Gastroesophageal sphincter (tissue), 4 donors: Measurements from ENCODE around the gene IFNGR2. TPM values are rescaled to one million over a fixed set of nuclear protein-coding genes. Genes with fewer than 3 reads are reported as not detected.
A peak's percentile ranks its signal among the peaks of the same experiment; 100 is the strongest.

Experiments used
- ATAC-seq: fragments of 150-250 bp; one replicate; pipeline ENCODE4 v1.9.1; 2016; ENCODE audit warnings: mild to moderate bottlenecking, moderate library complexity
- H3K27ac ChIP-seq, 4 donors: fragments of 200-600 bp; sonication (generic) in 3 of 4; 1 replicate in 3 of 4; 2 replicates in 1 of 4; pipeline ENCODE4 v1.5.1; 2016 to 2019
- H3K27me3 ChIP-seq: fragments of 200-600 bp; sonication (generic); one replicate; pipeline ENCODE4 v1.5.1; 2019
- H3K36me3 ChIP-seq, 2 donors: fragments of 200-600 bp; sonication (generic); one replicate each; pipeline ENCODE4 v1.5.1; 2019; ENCODE audit warnings: control low read depth in 1 of 2
- H3K4me1 ChIP-seq, 3 donors: fragments of 200-600 bp; sonication (generic); 1 replicate in 2 of 3; 2 replicates in 1 of 3; pipeline ENCODE4 v1.5.1; 2016 to 2019; ENCODE audit warnings: control low read depth in 2 of 3
- H3K4me3 ChIP-seq, 2 donors: fragments of 200-600 bp; sonication (generic); one replicate each; pipeline ENCODE4 v1.5.1; 2019; ENCODE audit warnings: mild to moderate bottlenecking in 1 of 2, moderate library complexity in 1 of 2
- H3K9me3 ChIP-seq, 3 donors: fragments of 200-600 bp; sonication (generic); one replicate each; pipeline ENCODE4 v1.5.1; 2017 to 2019; ENCODE audit warnings: control low read depth in 2 of 3
- CTCF ChIP-seq, 4 experiments: fragments of 200-600 bp in 2 of 4; fragments of 450-650 bp in 2 of 4; sonication (generic) in 1 of 4; IDR thresholded peaks; one replicate each; pipeline ENCODE4 v1.5.1; 2017 to 2019; ENCODE audit warnings: antibody characterized with exemption in 4 of 4, mild to moderate bottlenecking in 2 of 4, moderate library complexity in 2 of 4
- EP300 ChIP-seq: sonication (generic); formaldehyde crosslinking; IDR thresholded peaks from one replicate; pipeline ENCODE4 v1.6.1; 2017; ENCODE audit warnings: antibody characterized with exemption, mild to moderate bottlenecking
- POLR2A ChIP-seq, 2 donors: fragments of 450-650 bp; IDR thresholded peaks; one replicate each; pipeline ENCODE4 v1.6.1; 2017; ENCODE audit warnings: antibody characterized with exemption in 2 of 2, mild to moderate bottlenecking in 2 of 2, moderate library complexity in 1 of 2
- POLR2AphosphoS5 ChIP-seq: sonication (generic); formaldehyde crosslinking; IDR thresholded peaks from one replicate; pipeline ENCODE4 v1.6.1; 2017; ENCODE audit warnings: antibody characterized with exemption
- WGBS, 2 donors: methylation state at CpG; one replicate each; pipeline ENCODE4 v1.1.5; 2018; ENCODE audit warnings: low coverage in 1 of 2; 5-methylcytosine and 5-hydroxymethylcytosine counted together
- total RNA-seq, 4 donors: library from RNA; depleted of rRNA; stranded (reverse); fragments of >200 nt; gene quantifications; one replicate each; pipeline ENCODE4 v1.1.0, GENCODE V29; 2016

Gene IFNGR2
- total RNA-seq, 4 donors from 2014 or later = 19.6 to 53.7 (median 41.1) TPM

GRCh38 chr21:33479679-33480480, 76.7 kb downstream of the IFNGR2 start, which contains the start of gene TMEM50B:
Gene TMEM50B (minus strand): TSS chr21:33479974. CDS start chr21:33468885, 11,089 bp downstream.
- peak; percentile 97 for ATAC-seq
- Histone ChIP-seq H3K4me1 (peaks cover 0 to 27% (median 4%) of the 10 kb centered on the region in 3 donors), H3K4me3 (peak within 1 kb of the TSS; percentile 60 to 99), H3K9me3 (no peaks in the 10 kb centered on the region), H3K27me3 (no peaks in the 10 kb centered on the region), H3K36me3 (no peaks in the 10 kb centered on the region), H3K27ac (peak within 1 kb of the TSS; percentile 85 to 100 (median 96))
- TF ChIP-seq POLR2AphosphoS5 (peak; percentile 88), POLR2A (IDR thresholded peaks at IDR 0.05) (peak; percentile 95 to 96), CTCF (IDR thresholded peaks at IDR 0.05) (peak in 3 of 4 experiments; percentile 67 to 80 (median 76)), EP300 (no peak)
- 0% methylated on average over 4 to 11 of the region's 93 CpGs for WGBS, 2 donors

- Histone ChIP-seq H3K9me3 (no peaks in the 10 kb centered on the region), H3K36me3 (no peaks in the 10 kb centered on the region), H3K4me1 (peaks cover 0 to 27% (median 4%) of the 10 kb centered on the region in 3 donors), H3K27ac (peak overlapping the region; percentile 82 to 100 (median 96)), H3K4me3 (peak overlapping the region; percentile 54 to 99), H3K27me3 (no peaks in the 10 kb centered on the region)
- WGBS, 2 donors = 0 to 23% methylated on average over 7 to 14 of the region's 17 CpGs
- ATAC-seq = no peak
- TF ChIP-seq POLR2A (IDR thresholded peaks at IDR 0.05) (no peak), EP300 (no peak), CTCF (IDR thresholded peaks at IDR 0.05) (no peak), POLR2AphosphoS5 (no peak)
Observed at GRCh38 chr21:33480481-33481103, 77.4 kb downstream of the IFNGR2 start.

- Histone ChIP-seq H3K36me3 (no peaks in the 10 kb centered on the region), H3K4me1 (peaks cover 0 to 27% (median 4%) of the 10 kb centered on the region in 3 donors), H3K4me3 (no peak overlapping the region), H3K27ac (no peak overlapping the region), H3K9me3 (no peaks in the 10 kb centered on the region), H3K27me3 (no peaks in the 10 kb centered on the region)
- ATAC-seq = no peak
- TF ChIP-seq POLR2A (IDR thresholded peaks at IDR 0.05) = no peak
- no peak for TF ChIP-seq POLR2AphosphoS5
- no peak for TF ChIP-seq CTCF (IDR thresholded peaks at IDR 0.05)
- no peak for TF ChIP-seq EP300
- 77 to 97% methylated on average over 2 to 3 of the region's 9 CpGs for WGBS, 2 donors
Observed at GRCh38 chr21:33481314-33481943, 78.2 kb downstream of the IFNGR2 start.

Other genes starting within 250 kb of the IFNGR2 start
- 10 to 100 TPM; 12.0 to 19.1 (median 14.7) TPM for gene IFNAR2, start 173.5 kb upstream of the IFNGR2 start, total RNA-seq
- gene IL10RB, start 137.0 kb upstream of the IFNGR2 start, total RNA-seq = 10 to 100 TPM; 13.1 to 23.7 (median 20.5) TPM
- 10 to 100 TPM; 28.9 to 44.1 (median 31.9) TPM for gene IFNAR1, start 78.4 kb upstream of the IFNGR2 start, total RNA-seq
- gene TMEM50B, start 76.6 kb downstream of the IFNGR2 start, total RNA-seq = 100 to 1,000 TPM in 1 of 4 donors, 10 to 100 TPM in 3; 56.4 to 175 (median 90.0) TPM
- 1 to 10 TPM in 3 of 4 donors, under 1 TPM in 1; 0.67 to 4.1 (median 2.7) TPM for gene DNAJC28, start 88.3 kb downstream of the IFNGR2 start, total RNA-seq
- 10 to 100 TPM; 41.8 to 74.2 (median 67.6) TPM for gene GART, start 138.7 kb downstream of the IFNGR2 start, total RNA-seq
- 100 to 1,000 TPM; 134 to 474 (median 401) TPM for gene SON, start 139.6 kb downstream of the IFNGR2 start, total RNA-seq
- 1 to 10 TPM; 3.1 to 7.2 (median 4.7) TPM for gene DONSON, start 185.3 kb downstream of the IFNGR2 start, total RNA-seq
- 10 to 100 TPM; 24.4 to 47.3 (median 33.0) TPM for gene CRYZL1, start 238.3 kb downstream of the IFNGR2 start, total RNA-seq
- gene ITSN1, start 239.1 kb downstream of the IFNGR2 start, total RNA-seq = 10 to 100 TPM; 33.0 to 50.5 (median 45.9) TPM